Panc1 (cell line): ENCODE data around the gene FGD4. TPM values are rescaled to one million over a fixed set of nuclear protein-coding genes. Genes with fewer than 3 reads are reported as not detected.

Source experiments
- ATAC-seq: fragments of 200-7000 bp; cut with Tn5 transposase; 2 replicates; pipeline ENCODE4 v1.9.1; 2020; ENCODE audit warnings: mild to moderate bottlenecking, moderate library complexity
- BruUV-seq: library from RNA; stranded (reverse); fragments of 400-500 nt; replicated peaks from 2 replicates; lab custom pipeline; 2021; lab: Mats Ljungman, UMichigan
- CTCF ChIA-PET: fragments of 300-600 bp; sonication (Branson Sonifier 250); formaldehyde crosslinking; loops from one replicate; lab custom pipeline; 2022; ENCODE audit warnings: antibody characterized with exemption; lab: Charles Lee
- POLR2A ChIA-PET: fragments of 300-600 bp; sonication (Branson Sonifier 250); formaldehyde crosslinking; loops from one replicate; lab custom pipeline; 2022; ENCODE audit warnings: antibody characterized with exemption; lab: Charles Lee
- DNase-seq: peaks from one replicate; pipeline ENCODE4 v3.0.0-alpha.2; 2010; ENCODE audit warnings: low read depth, low spot score
- H3K27ac ChIP-seq: 2 replicates; pipeline ENCODE4 v1.5.1; 2011; ENCODE audit warnings: mild to moderate bottlenecking, low read length, inconsistent platforms
- H3K27me3 ChIP-seq: fragments of 200-500 bp; sonication (Bioruptor generic); 2 replicates; pipeline ENCODE4 v1.6.0; 2014; ENCODE audit warnings: low read length, inconsistent platforms; ENCODE audit not compliant: control insufficient read depth, insufficient read depth
- H3K36me3 ChIP-seq: fragments of 200-500 bp; sonication (Bioruptor generic); 2 replicates; pipeline ENCODE4 v1.5.1; 2014; ENCODE audit warnings: inconsistent platforms, mild to moderate bottlenecking, low read length, moderate library complexity; ENCODE audit not compliant: control insufficient read depth, insufficient read depth
- H3K4me1 ChIP-seq: 2 replicates; pipeline ENCODE4 v1.5.1; 2011; ENCODE audit warnings: inconsistent platforms, mild to moderate bottlenecking, low read length, moderate library complexity; ENCODE audit not compliant: control insufficient read depth, insufficient read depth
- H3K4me3 ChIP-seq, 2 experiments: 2 replicates each; pipeline ENCODE4 v1.5.1; 2011 to 2012; ENCODE audit warnings: low read depth in 2 of 2, low read length in 2 of 2, mild to moderate bottlenecking in 2 of 2, inconsistent platforms in 1 of 2, moderate library complexity in 1 of 2
- H3K9me3 ChIP-seq: fragments of 200-500 bp; sonication (Bioruptor generic); 2 replicates; pipeline ENCODE4 v1.5.1; 2014; ENCODE audit warnings: low read depth, mild to moderate bottlenecking, inconsistent platforms, low read length, moderate library complexity; ENCODE audit not compliant: control insufficient read depth, insufficient read depth
- POLR2AphosphoS5 ChIP-seq: IDR thresholded peaks from 2 replicates; pipeline ENCODE4 v1.6.1; 2012; ENCODE audit warnings: mild to moderate bottlenecking, low read depth, low read length, moderate library complexity
- SIN3A ChIP-seq: IDR thresholded peaks from 2 replicates; pipeline ENCODE4 v1.6.1; 2012; ENCODE audit warnings: low read depth, mild to moderate bottlenecking, low read length, moderate library complexity, borderline replicate concordance; ENCODE audit not compliant: insufficient read depth
- TCF7L2 ChIP-seq: IDR thresholded peaks from 2 replicates; pipeline ENCODE4 v1.6.1; 2011; ENCODE audit warnings: mild to moderate bottlenecking, low read depth, low read length, inconsistent platforms
- in situ Hi-C: cut with HindIII; loops from 2 replicates; pipeline ENCODE4 v1.10.0; 2016; ENCODE audit warnings: low sequenced_read_pairs, low pct_unique_long_range_greater_than_20kb
- intact Hi-C: fragments of 100-400 bp; cut with micrococcal nuclease; formaldehyde crosslinking; loops from one replicate; pipeline ENCODE4 v1.10.0; 2022; ENCODE audit not compliant: unreplicated experiment
- total RNA-seq: library from RNA; stranded (reverse); gene quantifications from one replicate; pipeline ENCODE4 v1.2.1, GENCODE V29; 2021; ENCODE audit not compliant: unreplicated experiment
- TF ChIP-seq, protein P1 (sequence below): fragments of 450-650 bp; IDR thresholded peaks from 2 replicates; pipeline ENCODE4 v1.5.1; 2017; ENCODE audit warnings: mild to moderate bottlenecking
- TF ChIP-seq, protein P2 (sequence below), 2 experiments: IDR thresholded peaks; 2 replicates each; pipeline ENCODE4 v1.6.1; 2011 to 2012; ENCODE audit warnings: low read depth in 2 of 2, control low read depth in 1 of 2, low read length in 1 of 2, mild to moderate bottlenecking in 1 of 2, moderate library complexity in 1 of 2; ENCODE audit not compliant: insufficient read depth in 1 of 2

The FGD4 gene
- total RNA-seq, 1 experiment from 2014 or later = 5.0 TPM

DNA sequence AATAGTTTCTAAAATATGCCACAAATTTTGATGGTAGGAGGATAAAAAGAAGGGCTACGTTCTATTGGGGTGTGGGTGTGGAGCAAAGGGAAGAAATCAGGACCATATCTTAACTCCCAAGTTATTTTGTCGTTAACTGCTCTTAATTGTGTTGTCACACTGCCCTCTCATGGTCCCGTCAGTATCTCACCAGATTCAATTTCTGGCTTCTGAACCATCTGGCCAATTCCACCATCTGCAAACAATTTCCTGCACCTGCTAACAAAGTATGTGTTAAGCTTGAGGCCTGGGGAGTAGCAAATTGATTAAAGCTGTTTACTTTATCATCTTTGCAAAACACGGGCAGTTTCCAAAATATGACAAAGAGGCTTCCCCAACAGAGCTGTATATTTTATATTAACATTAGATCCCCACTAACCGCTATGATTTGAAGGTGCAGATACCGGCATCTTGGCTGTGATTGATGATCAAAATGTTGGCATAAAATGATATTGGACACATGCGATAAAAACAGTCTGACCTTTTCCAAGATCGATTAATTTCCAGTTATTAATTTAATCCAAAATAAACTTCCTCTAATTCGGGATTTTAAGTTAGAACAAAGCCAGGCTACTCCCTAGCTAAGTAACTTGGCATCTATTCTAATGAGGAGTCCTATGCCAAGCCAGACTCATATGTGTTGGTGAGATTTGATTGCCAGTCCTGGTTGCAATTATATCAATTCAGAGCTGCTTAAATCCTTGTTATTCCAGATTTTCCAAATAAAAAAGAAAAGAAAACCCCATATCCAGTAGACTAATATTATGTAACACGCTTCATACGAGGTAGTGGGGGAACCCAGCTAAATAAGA, 272.8 kb downstream of the FGD4 start:
- ChIA-PET POLR2A (no interaction called here), CTCF (interaction anchor here (0.6 to 1.6 kb wide), 5 partner anchors 74 to 218 kb away, joined by 3 to 5 read pairs (median 3); no protein-coding TSS in a partner anchor)
- H3K4me1 ChIP-seq = 0 out of 2 replicates have a peak, but pooled peaks cover 4% of the 10 kb centered on the region
- H3K27me3 ChIP-seq = no peaks in the 10 kb centered on the region
- intact Hi-C loops (loop anchor here (1.0 to 10.0 kb wide), 3 partner anchors 217 to 1017 kb away; partner anchors contain the start of gene ETFBKMT), in situ Hi-C loops (no loop called here)
- TF ChIP-seq, protein P1, sequence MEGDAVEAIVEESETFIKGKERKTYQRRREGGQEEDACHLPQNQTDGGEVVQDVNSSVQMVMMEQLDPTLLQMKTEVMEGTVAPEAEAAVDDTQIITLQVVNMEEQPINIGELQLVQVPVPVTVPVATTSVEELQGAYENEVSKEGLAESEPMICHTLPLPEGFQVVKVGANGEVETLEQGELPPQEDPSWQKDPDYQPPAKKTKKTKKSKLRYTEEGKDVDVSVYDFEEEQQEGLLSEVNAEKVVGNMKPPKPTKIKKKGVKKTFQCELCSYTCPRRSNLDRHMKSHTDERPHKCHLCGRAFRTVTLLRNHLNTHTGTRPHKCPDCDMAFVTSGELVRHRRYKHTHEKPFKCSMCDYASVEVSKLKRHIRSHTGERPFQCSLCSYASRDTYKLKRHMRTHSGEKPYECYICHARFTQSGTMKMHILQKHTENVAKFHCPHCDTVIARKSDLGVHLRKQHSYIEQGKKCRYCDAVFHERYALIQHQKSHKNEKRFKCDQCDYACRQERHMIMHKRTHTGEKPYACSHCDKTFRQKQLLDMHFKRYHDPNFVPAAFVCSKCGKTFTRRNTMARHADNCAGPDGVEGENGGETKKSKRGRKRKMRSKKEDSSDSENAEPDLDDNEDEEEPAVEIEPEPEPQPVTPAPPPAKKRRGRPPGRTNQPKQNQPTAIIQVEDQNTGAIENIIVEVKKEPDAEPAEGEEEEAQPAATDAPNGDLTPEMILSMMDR = peak; percentile 84
- TF ChIP-seq, protein P2, sequence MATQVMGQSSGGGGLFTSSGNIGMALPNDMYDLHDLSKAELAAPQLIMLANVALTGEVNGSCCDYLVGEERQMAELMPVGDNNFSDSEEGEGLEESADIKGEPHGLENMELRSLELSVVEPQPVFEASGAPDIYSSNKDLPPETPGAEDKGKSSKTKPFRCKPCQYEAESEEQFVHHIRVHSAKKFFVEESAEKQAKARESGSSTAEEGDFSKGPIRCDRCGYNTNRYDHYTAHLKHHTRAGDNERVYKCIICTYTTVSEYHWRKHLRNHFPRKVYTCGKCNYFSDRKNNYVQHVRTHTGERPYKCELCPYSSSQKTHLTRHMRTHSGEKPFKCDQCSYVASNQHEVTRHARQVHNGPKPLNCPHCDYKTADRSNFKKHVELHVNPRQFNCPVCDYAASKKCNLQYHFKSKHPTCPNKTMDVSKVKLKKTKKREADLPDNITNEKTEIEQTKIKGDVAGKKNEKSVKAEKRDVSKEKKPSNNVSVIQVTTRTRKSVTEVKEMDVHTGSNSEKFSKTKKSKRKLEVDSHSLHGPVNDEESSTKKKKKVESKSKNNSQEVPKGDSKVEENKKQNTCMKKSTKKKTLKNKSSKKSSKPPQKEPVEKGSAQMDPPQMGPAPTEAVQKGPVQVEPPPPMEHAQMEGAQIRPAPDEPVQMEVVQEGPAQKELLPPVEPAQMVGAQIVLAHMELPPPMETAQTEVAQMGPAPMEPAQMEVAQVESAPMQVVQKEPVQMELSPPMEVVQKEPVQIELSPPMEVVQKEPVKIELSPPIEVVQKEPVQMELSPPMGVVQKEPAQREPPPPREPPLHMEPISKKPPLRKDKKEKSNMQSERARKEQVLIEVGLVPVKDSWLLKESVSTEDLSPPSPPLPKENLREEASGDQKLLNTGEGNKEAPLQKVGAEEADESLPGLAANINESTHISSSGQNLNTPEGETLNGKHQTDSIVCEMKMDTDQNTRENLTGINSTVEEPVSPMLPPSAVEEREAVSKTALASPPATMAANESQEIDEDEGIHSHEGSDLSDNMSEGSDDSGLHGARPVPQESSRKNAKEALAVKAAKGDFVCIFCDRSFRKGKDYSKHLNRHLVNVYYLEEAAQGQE (IDR thresholded peaks at IDR 0.05; ENCODE audit: insufficient read depth in 1 of 2, low read depth in 2 of 2, low read length in 1 of 2) = no peak
- no peak for TF ChIP-seq POLR2AphosphoS5
- peak; percentile 51 for DNase-seq
- H3K36me3 ChIP-seq = no peaks in the 10 kb centered on the region
- H3K9me3 ChIP-seq = peaks cover 9% of the 10 kb centered on the region; the same call in 1 of the 2 replicates
- H3K27ac ChIP-seq = no peak overlapping the region
- BruUV-seq = no TSS peak
- H3K4me3 ChIP-seq = no peak overlapping the region
- peak; percentile 83 for ATAC-seq

DNA sequence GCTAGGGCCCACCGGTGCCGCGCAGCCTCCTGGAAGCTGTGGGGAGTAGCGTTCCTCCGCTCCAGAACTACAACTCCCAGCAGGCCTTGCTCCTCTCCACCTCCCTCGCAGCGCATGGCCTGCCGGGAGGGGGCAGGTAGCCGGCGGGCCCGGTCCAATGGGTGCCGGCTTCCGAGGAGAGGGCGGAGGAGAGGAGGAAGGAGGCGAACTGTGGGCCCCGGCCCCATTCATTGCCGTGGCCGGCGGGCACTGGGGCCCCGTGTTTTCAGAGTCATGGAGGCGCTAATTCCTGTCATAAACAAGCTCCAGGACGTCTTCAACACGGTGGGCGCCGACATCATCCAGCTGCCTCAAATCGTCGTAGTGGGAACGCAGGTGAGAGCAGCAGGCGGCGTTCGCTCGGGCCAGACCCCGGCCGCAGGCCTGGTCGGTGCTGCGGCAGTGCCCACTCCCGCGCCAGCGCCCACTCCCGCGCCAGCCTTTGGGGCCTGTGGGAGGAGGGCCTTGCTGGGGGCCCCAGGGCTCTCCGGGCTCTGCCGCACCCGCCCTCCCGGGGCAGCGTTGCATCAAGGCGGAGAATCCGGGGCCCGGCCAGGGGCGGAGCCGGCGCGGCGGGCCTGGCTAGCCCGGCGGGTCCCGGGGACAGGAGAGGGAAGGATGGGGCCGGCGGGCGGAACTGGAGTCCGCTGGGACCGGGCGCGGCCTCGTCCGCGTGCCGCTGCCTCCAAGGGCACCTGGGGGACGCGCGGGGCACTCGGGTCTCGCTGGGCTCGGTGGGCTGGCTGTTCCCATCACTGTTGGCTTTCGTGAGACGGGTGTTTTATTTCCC, 279.9 kb downstream of the FGD4 start, which contains the start of gene DNM1L:
DNM1L (plus strand) TSS at position 211 of the 829 bp plus-strand sequence; CDS start at position 274, 63 bp downstream.
- Histone ChIP-seq H3K27me3 (no peaks in the 10 kb centered on the region), H3K9me3 (no peaks in the 10 kb centered on the region), H3K27ac (peak within 1 kb of the TSS; percentile 87), H3K4me1 (peaks cover 16% of the 10 kb centered on the region), H3K4me3 (peak within 1 kb of the TSS; percentile 67 to 96), H3K36me3 (peaks cover 2% of the 10 kb centered on the region; the same call in 1 of the 2 replicates)
- no TSS peak for BruUV-seq
- peak; percentile 72; the same call in 1 of the 2 replicates for TF ChIP-seq POLR2AphosphoS5
- TF ChIP-seq TCF7L2 = 0 out of 2 replicates have a peak, but pooled peaks have one; percentile 32
- TF ChIP-seq, protein P2 (IDR thresholded peaks at IDR 0.05; ENCODE audit: insufficient read depth in 1 of 2, low read depth in 2 of 2, low read length in 1 of 2) = 0 out of 4 replicates have a peak, but pooled peaks of 1 of the 2 experiments have one; percentile 64
- TF ChIP-seq SIN3A = peak; percentile 85; the same call in 1 of the 2 replicates
- TF ChIP-seq, protein P1 = no peak
- in situ Hi-C loops = no loop called here
- intact Hi-C loops = loop anchor here (10.0 kb wide), 1 partner anchor 1025 kb away; the partner anchor contains the start of gene ETFBKMT
- peak; percentile 99 for ATAC-seq
- POLR2A ChIA-PET = no interaction called here
- DNase-seq = peak; percentile 93
- CTCF ChIA-PET = no interaction called here
